ENCODE results near the gene SUPT20H.
A peak's percentile ranks its signal among the peaks of the same experiment; 100 is the strongest.

The SUPT20H gene

GRCh38 chr13:37014609-37015008, 44.9 kb downstream of the SUPT20H start (continued):
- TF ChIP-seq ZFHX2 (tag by site-specific recombination; conservative IDR thresholded peaks at IDR 0.05), result no peak
- TF ChIP-seq ZBTB20 (tag by site-specific recombination; IDR thresholded peaks at IDR 0.05), result no peak
- TF ChIP-seq ZBTB21 (tag by site-specific recombination; IDR thresholded peaks at IDR 0.05), result no peak
- TF ChIP-seq ZNF274 (IDR thresholded peaks at IDR 0.05; ENCODE audit: low read length), result no peak
- TF ChIP-seq ZNF274 (tag by site-specific recombination; IDR thresholded peaks at IDR 0.05; ENCODE audit: borderline replicate concordance), result no peak
- TF ChIP-seq ZNF391 (tag by site-specific recombination; IDR thresholded peaks at IDR 0.05; ENCODE audit: borderline replicate concordance, low read depth), result no peak
- TF ChIP-seq ZNF623 (tag by site-specific recombination; IDR thresholded peaks at IDR 0.05), result no peak
- no peak for TF ChIP-seq ZNF202 (tag by site-specific recombination; IDR thresholded peaks at IDR 0.05; ENCODE audit: borderline replicate concordance)
- no peak for TF ChIP-seq ZNF518A (tag by site-specific recombination; conservative IDR thresholded peaks at IDR 0.05; ENCODE audit: low read depth)
- TF ChIP-seq ZNF843 (tag by site-specific recombination; IDR thresholded peaks at IDR 0.05), result peak; percentile 40; the same call in 1 of the 2 replicates
- TF ChIP-seq ZBTB7A (tag by site-specific recombination; IDR thresholded peaks at IDR 0.05; ENCODE audit: low read depth), result no peak
- TF ChIP-seq WT1 (tag by site-specific recombination; IDR thresholded peaks at IDR 0.05), result no peak
- no peak for TF ChIP-seq PRDM4 (tag by site-specific recombination; IDR thresholded peaks at IDR 0.05)
- no peak for TF ChIP-seq ZNF561 (tag by site-specific recombination; IDR thresholded peaks at IDR 0.05; ENCODE audit: borderline replicate concordance)
- no peak for TF ChIP-seq KLF1 (tag by site-specific recombination; IDR thresholded peaks at IDR 0.05)
- no peak for TF ChIP-seq ZNF521 (tag by site-specific recombination; IDR thresholded peaks at IDR 0.05)
- TF ChIP-seq ZNF501 (tag by site-specific recombination; IDR thresholded peaks at IDR 0.05), result no peak
- no peak for TF ChIP-seq ZNF830 (tag by site-specific recombination; IDR thresholded peaks at IDR 0.05; ENCODE audit: low read depth)
- no peak for TF ChIP-seq ZNF223 (tag by site-specific recombination; IDR thresholded peaks at IDR 0.05)
- TF ChIP-seq ZSCAN18 (tag by site-specific recombination; IDR thresholded peaks at IDR 0.05), result no peak
- no peak for TF ChIP-seq ZNF366 (tag by site-specific recombination; conservative IDR thresholded peaks at IDR 0.05)
- TF ChIP-seq, protein P1, sequence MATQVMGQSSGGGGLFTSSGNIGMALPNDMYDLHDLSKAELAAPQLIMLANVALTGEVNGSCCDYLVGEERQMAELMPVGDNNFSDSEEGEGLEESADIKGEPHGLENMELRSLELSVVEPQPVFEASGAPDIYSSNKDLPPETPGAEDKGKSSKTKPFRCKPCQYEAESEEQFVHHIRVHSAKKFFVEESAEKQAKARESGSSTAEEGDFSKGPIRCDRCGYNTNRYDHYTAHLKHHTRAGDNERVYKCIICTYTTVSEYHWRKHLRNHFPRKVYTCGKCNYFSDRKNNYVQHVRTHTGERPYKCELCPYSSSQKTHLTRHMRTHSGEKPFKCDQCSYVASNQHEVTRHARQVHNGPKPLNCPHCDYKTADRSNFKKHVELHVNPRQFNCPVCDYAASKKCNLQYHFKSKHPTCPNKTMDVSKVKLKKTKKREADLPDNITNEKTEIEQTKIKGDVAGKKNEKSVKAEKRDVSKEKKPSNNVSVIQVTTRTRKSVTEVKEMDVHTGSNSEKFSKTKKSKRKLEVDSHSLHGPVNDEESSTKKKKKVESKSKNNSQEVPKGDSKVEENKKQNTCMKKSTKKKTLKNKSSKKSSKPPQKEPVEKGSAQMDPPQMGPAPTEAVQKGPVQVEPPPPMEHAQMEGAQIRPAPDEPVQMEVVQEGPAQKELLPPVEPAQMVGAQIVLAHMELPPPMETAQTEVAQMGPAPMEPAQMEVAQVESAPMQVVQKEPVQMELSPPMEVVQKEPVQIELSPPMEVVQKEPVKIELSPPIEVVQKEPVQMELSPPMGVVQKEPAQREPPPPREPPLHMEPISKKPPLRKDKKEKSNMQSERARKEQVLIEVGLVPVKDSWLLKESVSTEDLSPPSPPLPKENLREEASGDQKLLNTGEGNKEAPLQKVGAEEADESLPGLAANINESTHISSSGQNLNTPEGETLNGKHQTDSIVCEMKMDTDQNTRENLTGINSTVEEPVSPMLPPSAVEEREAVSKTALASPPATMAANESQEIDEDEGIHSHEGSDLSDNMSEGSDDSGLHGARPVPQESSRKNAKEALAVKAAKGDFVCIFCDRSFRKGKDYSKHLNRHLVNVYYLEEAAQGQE (tag by site-specific recombination; IDR thresholded peaks at IDR 0.05), result no peak

Measured in HEK293 (cell line).